Bladder microvascular endothelial cell (primary cell): ENCODE measurements around the gene CBX2. TPM values are rescaled to one million over a fixed set of nuclear protein-coding genes. Genes with fewer than 3 reads are reported as not detected.

Source experiments
- total RNA-seq: library from RNA; depleted of rRNA; stranded (reverse); fragments of >200 nt; gene quantifications from 2 replicates; pipeline ENCODE4 v1.2.3, GENCODE V29; 2014

The CBX2 gene
- total RNA-seq = 12.5 and 14.7 TPM in 2 replicates

GRCh38 chr17:79777894-79778503, at the start of gene CBX2:
TSS of gene CBX2 (plus strand) at chr17:79778148. CDS start at chr17:79778236, 88 bp downstream.

GRCh38 chr17:79730769-79731483, 47.0 kb upstream of the CBX2 start, which contains the start of gene ENPP7:
TSS of gene ENPP7 (plus strand) at chr17:79730943. CDS start at chr17:79731140, 197 bp downstream.

GRCh38 chr17:79796763-79797491, 19.0 kb downstream of the CBX2 start, which contains the start of gene CBX8:
TSS of gene CBX8 (minus strand) at chr17:79797077. CDS start at chr17:79796998, 79 bp downstream.

Other genes starting within 250 kb of the CBX2 start
- gene RBFOX3, start 167.1 kb upstream of the CBX2 start, total RNA-seq = not detected in 2 replicates
- gene ENPP7, start 47.2 kb upstream of the CBX2 start, total RNA-seq = not detected in 2 replicates
- 1.5 and 3.6 TPM in 2 replicates for gene CBX8, start 18.9 kb downstream of the CBX2 start, total RNA-seq
- 7.0 and 8.9 TPM in 2 replicates for gene CBX4, start 61.3 kb downstream of the CBX2 start, total RNA-seq